GM21423 (cell line): ENCODE measurements around the gene LACTBL1.
"Not testable (repeated sequence)": the region's sequence is repeated elsewhere in the genome, so short reads cannot be mapped to it uniquely, and the experiment has no call there.

Experiments
- ATAC-seq: cut with Tn5 transposase; IDR thresholded peaks from one replicate; pipeline ENCODE4 v1.9.1; 2021; ENCODE audit warnings: mild to moderate bottlenecking, moderate library complexity; ENCODE audit not compliant: unreplicated experiment

LACTBL1 gene

GRCh38 chr1:22972760-22973159 lies at the start of gene LACTBL1:
Gene LACTBL1, minus strand, starts transcription at chr1:22972866. Its CDS starts 550 bp downstream, at chr1:22972316.
- no peak for ATAC-seq

GRCh38 chr1:23021834-23022233 lies 49.2 kb upstream of the LACTBL1 start:
- no peak for ATAC-seq

GRCh38 chr1:23020706-23021405 lies 48.2 kb upstream of the LACTBL1 start:
- ATAC-seq, result no peak

GRCh38 chr1:23019863-23020625 lies 47.4 kb upstream of the LACTBL1 start:
- ATAC-seq, result peak; percentile 8

GRCh38 chr1:23019094-23019862 lies 46.6 kb upstream of the LACTBL1 start, which contains the start of gene KDM1A:
Gene KDM1A, plus strand, starts transcription at chr1:23019468. Its CDS starts 129 bp downstream, at chr1:23019597.
- ATAC-seq, result peak; percentile 94

- ATAC-seq, result no peak
These were observed 46.0 kb upstream of the LACTBL1 start for GRCh38 chr1:23018661-23019093.

GRCh38 chr1:23013657-23014056 lies 41.0 kb upstream of the LACTBL1 start:
- no peak for ATAC-seq

- ATAC-seq, result not testable (repeated sequence)
These were observed 37.4 kb upstream of the LACTBL1 start for GRCh38 chr1:23010025-23010424.

GRCh38 chr1:23008901-23009300 lies 36.2 kb upstream of the LACTBL1 start:
- no peak for ATAC-seq

- no peak for ATAC-seq
These were observed 34.4 kb upstream of the LACTBL1 start for GRCh38 chr1:23007106-23007505.

GRCh38 chr1:23004769-23005168 lies 32.1 kb upstream of the LACTBL1 start:
- ATAC-seq, result not testable (repeated sequence)

- ATAC-seq, result no peak
These were observed 31.4 kb upstream of the LACTBL1 start for GRCh38 chr1:23004112-23004511.

GRCh38 chr1:23002218-23002617 lies 29.6 kb upstream of the LACTBL1 start:
- ATAC-seq, result not testable (repeated sequence)

- ATAC-seq, result not testable (repeated sequence)
These were observed 27.5 kb upstream of the LACTBL1 start for GRCh38 chr1:23000133-23000532.

- ATAC-seq, result not testable (repeated sequence)
These were observed 24.9 kb upstream of the LACTBL1 start for GRCh38 chr1:22997528-22997927.

- no peak for ATAC-seq
These were observed 23.1 kb upstream of the LACTBL1 start for GRCh38 chr1:22995774-22996173.

- not testable (repeated sequence) for ATAC-seq
These were observed 20.6 kb upstream of the LACTBL1 start for GRCh38 chr1:22993220-22993795.

GRCh38 chr1:22992384-22992783 lies 19.7 kb upstream of the LACTBL1 start:
- not testable (repeated sequence) for ATAC-seq

- no peak for ATAC-seq
These were observed 11.3 kb upstream of the LACTBL1 start for GRCh38 chr1:22983944-22984343.

GRCh38 chr1:22980471-22980790 lies 7.8 kb upstream of the LACTBL1 start:
- not testable (repeated sequence) for ATAC-seq

- ATAC-seq, result no peak
These were observed 5.6 kb upstream of the LACTBL1 start for GRCh38 chr1:22978299-22978698.
